Smooth muscle cell of the brain vasculature (primary cell): ENCODE measurements around the gene HDAC4.

Source experiments
- DNase-seq: peaks from one replicate; pipeline ENCODE4 v3.0.0-alpha.2; 2012; ENCODE audit warnings: low read depth, low spot score

Gene HDAC4

GRCh38 chr2:239142806-239143205 lies 258.0 kb downstream of the HDAC4 start:
- DNase-seq: no peak

- DNase-seq: no peak
Measured at GRCh38 chr2:239142296-239142695, 258.5 kb downstream of the HDAC4 start.

- DNase-seq: no peak
Measured at GRCh38 chr2:239141021-239141760, 259.6 kb downstream of the HDAC4 start.

GRCh38 chr2:239140346-239141020 lies 260.3 kb downstream of the HDAC4 start:
- DNase-seq: no peak

- DNase-seq: no peak
Measured at GRCh38 chr2:239139566-239139965, 261.3 kb downstream of the HDAC4 start.

GRCh38 chr2:239139101-239139500 lies 261.7 kb downstream of the HDAC4 start:
- no peak for DNase-seq

GRCh38 chr2:239138610-239139009 lies 262.2 kb downstream of the HDAC4 start:
- DNase-seq: no peak

- DNase-seq: no peak
Measured at GRCh38 chr2:239137898-239138283, 262.9 kb downstream of the HDAC4 start.

- DNase-seq: no peak
Measured at GRCh38 chr2:239137165-239137897, 263.5 kb downstream of the HDAC4 start.

- DNase-seq: no peak
Measured at GRCh38 chr2:239136762-239137161, 264.1 kb downstream of the HDAC4 start.

GRCh38 chr2:239136203-239136602 lies 264.6 kb downstream of the HDAC4 start:
- DNase-seq: no peak

GRCh38 chr2:239135531-239135930 lies 265.3 kb downstream of the HDAC4 start:
- DNase-seq: no peak

- DNase-seq: no peak
Measured at GRCh38 chr2:239133945-239134570, 266.8 kb downstream of the HDAC4 start.

- no peak for DNase-seq
Measured at GRCh38 chr2:239132786-239133185, 268.0 kb downstream of the HDAC4 start.

- no peak for DNase-seq
Measured at GRCh38 chr2:239132156-239132709, 268.6 kb downstream of the HDAC4 start.

GRCh38 chr2:239131521-239131920 lies 269.3 kb downstream of the HDAC4 start:
- no peak for DNase-seq

- DNase-seq: no peak
Measured at GRCh38 chr2:239130786-239131325, 270.0 kb downstream of the HDAC4 start.

- no peak for DNase-seq
Measured at GRCh38 chr2:239130041-239130440, 270.8 kb downstream of the HDAC4 start.

GRCh38 chr2:239129147-239129920 lies 271.5 kb downstream of the HDAC4 start:
- DNase-seq: no peak

GRCh38 chr2:239128706-239129105 lies 272.1 kb downstream of the HDAC4 start:
- DNase-seq: no peak

GRCh38 chr2:239127513-239127912 lies 273.3 kb downstream of the HDAC4 start:
- no peak for DNase-seq
